GM21717 (cell line): ENCODE results near the gene ZFYVE28.

Source experiments
- ATAC-seq: cut with Tn5 transposase; IDR thresholded peaks from one replicate; pipeline ENCODE4 v1.9.1; 2021; ENCODE audit warnings: mild to moderate bottlenecking, moderate library complexity; ENCODE audit not compliant: unreplicated experiment

The ZFYVE28 gene

DNA sequence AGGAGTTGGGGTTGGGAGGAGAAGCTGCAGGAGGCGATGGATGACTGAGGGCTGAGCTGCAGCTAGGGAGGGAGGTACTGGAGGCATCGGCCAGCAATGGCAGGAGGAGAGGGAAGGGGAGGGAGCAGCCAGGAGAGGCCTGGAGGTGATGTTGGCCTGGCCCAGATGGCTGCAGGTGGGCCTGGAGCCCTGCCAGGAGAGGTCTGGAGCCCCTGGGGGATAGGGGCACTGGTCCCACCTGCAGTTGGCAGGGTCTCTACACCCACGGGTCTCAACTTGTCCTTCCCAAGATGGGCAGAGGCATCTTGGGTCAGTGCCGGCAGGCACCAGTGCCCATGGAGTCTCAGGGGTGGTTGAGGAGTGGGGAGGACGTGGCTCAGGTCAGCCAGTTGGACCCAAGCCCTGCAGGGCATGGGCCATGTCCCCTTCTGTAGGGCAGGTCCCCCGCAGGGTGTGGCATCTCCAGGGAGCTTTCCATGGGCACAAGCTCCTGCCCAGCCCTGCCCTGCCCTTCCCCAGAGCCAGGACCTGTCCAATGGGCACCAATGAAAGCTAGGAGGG is 153.9 kb downstream of the ZFYVE28 start:
- ATAC-seq, result no peak

GRCh38 chr4:2263926-2264321 is 154.5 kb downstream of the ZFYVE28 start:
- no peak for ATAC-seq

DNA sequence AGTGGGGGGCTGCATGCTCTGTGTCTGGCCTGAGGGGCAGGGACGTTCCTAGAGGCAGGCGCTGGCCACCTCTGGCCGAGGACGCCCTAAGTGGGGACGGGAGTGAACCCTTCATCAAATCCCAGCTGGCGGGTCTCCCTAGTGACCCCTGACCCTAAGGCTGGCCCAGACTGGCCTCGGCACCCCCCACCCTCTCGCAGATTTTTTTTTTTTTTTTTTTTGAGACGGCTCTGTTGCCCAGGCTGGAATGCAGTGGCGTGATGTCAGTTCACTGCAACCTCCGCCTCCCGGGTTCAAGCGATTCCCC is 155.5 kb downstream of the ZFYVE28 start:
- ATAC-seq, result no peak

GRCh38 chr4:2262145-2262943 is 156.1 kb downstream of the ZFYVE28 start:
- ATAC-seq, result peak; percentile 89

DNA sequence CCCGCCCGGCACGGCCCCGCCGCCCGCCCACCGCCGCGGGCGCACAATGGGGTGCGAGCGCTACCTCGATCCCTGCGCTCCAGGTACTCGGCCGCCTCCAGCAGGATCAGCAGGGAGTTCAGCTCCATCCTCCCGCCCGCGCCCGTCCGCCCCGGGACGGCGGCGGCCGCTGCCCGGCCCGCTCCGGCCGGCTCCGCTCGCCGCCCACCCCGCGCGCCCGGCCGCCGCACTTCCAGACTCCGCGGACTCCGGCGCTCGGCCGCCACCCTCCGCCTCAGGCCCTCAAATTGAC is 156.6 kb downstream of the ZFYVE28 start, which contains the start of gene MXD4:
Gene MXD4 (minus strand): TSS at position 257 of the 292 bp plus-strand sequence. CDS start 129 bp downstream, at position 128.
- ATAC-seq, result peak; percentile 4

DNA sequence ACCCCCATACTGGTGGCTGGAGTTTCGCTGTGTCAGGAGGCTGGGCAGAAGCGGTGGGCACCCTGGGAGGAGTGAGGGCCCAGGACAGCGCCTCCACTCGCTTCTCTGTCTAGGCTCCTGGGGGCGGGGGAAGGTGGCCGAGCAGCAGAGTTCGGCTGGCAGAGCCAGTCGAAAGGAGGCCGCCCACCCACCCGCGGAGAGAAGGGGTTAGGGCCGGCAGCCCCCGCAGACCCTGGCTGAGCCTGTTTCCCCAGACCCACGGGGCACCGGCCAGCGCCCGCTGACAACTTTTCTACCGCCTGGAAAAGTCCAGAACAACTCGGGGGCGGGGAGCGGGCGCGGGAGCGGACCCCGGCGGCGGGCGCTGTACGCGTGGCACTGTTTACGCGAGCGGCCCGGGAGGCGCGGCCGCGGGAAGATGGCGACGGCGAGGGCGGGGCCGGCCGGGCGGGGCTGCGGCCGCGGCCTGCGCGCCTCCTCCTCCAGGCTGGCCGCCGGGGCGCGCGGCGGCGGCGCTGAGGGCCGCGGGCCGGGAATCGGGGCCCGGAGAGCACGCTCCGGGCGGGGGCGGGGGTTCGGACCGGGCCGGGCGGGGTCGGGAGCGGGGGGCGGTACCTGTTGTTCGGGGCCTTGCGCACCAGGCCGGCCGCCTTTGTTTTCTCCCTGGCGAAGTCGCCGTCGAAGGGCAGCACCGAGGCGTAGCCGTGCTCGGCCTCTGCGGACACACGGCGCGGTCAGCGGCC is 157.2 kb downstream of the ZFYVE28 start:
- peak; percentile 28 for ATAC-seq

- ATAC-seq, result no peak
Measured at GRCh38 chr4:2260344-2261109, 157.9 kb downstream of the ZFYVE28 start.

GRCh38 chr4:2259541-2260343 is 158.7 kb downstream of the ZFYVE28 start:
- no peak for ATAC-seq

GRCh38 chr4:2259036-2259540 is 159.4 kb downstream of the ZFYVE28 start:
- no peak for ATAC-seq

DNA sequence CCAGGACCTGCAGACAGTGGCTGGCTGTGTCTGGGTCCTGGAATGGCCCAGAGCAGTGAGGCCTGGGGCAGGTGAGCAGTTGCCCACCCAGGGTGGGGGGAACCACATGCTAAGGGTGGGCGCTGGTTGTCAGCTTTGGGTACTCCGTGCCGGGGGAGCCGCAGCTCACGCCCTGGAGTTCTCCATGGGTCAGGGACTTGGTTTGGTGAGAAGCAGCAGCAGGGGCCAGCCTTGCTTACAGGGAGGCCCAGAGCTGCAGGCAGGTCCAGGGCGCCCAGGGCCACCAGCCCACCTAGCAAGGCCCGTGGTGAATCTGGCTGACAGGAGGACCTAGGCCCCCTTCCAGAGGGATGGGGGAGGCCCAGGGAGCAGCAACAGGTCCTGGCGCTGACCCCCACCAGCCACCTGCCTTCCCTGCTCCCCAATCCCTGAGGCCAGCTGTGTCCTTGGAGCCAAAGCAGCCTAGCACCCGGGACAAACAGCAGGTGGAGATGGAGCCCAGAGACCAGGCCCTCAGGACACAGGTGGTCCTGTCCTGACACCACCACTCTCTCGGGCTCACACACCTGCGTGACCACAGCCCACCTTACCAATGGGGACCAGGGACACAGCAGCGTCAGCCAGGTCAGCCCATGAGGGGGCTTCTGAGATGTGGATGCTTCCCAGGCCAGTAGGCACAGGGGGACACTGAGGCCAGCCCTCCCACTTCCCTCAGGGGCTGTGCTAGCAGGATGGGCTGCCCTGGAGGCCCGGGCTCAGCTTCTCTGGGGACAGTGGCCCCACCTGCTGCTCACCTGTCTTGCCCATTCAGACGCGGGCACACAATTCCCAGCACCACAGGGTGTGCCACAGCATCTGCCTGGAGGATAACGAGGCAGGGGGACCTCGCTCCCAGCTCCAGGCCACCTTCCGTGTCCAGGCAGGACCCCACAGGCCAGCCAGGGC is 160.1 kb downstream of the ZFYVE28 start:
- no peak for ATAC-seq

DNA sequence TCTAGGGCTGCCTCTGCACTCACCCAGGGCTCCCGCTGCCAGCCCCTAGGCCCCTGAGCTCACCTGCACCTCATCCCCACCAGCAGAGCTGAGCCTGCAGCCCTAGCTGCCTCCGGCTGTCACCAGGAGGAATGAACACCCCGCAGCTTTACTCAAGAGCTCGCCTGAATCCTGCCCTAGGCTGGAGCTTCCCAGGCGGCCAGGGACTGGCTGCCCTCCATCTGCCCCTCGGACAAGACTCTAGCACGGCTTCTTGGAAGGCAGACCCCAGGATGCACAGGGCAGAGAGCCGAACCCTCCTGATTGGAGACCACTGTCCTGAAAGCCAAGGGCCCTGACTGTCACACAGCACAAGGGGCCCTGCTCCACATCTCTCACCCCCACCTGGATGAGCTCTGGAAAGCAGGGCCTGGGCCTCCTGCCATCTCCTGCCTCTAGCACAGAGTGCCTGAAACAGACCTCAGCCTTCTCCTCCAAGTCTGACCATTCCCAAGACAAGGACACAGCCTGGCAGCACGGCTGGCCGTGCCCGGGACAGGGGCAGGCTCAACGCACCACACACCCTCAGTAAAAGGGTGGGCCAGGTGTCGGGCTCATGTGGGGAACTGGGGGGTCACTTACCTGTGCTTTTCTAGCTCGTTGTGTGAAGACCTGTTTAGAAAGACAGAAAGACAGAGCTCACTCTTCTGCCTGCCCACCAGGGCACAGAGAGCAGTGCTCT is 160.9 kb downstream of the ZFYVE28 start:
- ATAC-seq, result no peak

- ATAC-seq, result no peak
Measured at GRCh38 chr4:2256781-2257191, 161.7 kb downstream of the ZFYVE28 start.

- ATAC-seq, result no peak
Measured at GRCh38 chr4:2256156-2256731, 162.2 kb downstream of the ZFYVE28 start.

DNA sequence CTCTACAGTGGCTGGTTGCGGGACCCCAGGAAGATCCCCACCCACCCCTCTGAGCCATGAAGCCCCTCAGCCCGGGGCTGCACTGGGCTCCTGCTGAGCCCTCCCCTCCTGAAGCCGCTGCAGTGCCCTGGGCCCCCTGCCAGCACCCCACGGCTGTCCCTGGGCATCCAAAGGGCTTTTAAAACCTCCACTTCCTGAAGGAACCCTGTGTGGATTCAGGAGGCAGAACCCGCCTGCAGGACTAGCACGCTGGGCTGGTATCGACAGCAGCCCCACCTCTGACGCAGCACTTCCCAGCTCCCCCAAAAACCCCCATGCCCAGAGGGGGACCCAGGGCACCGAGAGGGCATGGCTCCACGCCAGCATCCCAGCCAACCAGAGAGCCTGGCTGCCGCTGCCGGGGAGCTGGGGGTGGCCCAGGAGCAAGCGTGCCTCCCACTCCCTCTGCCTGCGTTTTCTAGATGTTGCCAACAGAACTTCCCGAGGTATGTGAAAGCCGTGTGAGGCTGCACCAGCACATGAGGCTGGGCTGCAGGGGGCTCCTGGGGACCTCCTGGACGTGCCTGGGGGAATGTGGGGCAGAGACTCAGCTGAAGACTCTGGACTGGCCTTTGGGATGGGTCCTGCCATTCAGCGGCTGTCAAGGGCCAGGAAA is 162.8 kb downstream of the ZFYVE28 start:
- no peak for ATAC-seq

DNA sequence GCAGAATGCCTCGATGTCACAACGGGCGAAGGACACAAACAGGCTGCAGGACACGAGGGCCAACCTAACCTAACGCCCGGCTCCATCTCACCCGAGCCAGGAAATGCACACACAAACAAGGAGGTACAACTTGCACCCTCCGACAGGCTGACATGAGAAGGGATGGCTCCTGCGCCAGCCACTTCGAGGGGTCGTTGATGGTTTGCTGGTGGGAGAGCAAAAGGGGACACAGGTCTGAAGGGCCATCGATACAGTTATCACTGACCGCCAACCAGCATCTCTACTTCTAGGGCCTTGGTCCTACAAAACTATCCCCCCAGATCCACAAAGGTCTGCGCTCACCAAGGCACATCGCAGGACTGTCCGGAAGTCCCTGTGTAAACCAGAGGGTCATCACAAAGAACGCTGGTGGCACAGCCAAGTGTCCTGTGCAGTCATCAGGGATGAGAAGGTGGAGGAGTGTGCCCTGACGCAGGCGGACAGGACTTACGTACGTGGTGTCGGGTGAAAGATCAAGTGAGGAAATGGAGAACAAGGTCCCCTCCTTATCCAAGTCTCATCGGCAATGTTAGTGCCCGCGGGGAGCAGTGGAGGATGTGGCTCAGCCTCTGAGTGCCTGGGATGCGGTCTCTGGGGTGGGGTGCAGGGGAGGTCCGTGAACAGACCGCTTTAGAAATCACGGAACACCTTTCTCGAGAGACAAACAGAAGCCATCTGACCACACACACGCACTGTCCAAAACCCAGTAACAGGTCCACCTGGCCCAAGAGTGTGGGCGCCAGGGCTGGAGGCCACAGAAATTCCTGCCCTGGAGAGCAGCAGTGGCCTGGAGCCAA is 163.6 kb downstream of the ZFYVE28 start:
- ATAC-seq, result no peak

DNA sequence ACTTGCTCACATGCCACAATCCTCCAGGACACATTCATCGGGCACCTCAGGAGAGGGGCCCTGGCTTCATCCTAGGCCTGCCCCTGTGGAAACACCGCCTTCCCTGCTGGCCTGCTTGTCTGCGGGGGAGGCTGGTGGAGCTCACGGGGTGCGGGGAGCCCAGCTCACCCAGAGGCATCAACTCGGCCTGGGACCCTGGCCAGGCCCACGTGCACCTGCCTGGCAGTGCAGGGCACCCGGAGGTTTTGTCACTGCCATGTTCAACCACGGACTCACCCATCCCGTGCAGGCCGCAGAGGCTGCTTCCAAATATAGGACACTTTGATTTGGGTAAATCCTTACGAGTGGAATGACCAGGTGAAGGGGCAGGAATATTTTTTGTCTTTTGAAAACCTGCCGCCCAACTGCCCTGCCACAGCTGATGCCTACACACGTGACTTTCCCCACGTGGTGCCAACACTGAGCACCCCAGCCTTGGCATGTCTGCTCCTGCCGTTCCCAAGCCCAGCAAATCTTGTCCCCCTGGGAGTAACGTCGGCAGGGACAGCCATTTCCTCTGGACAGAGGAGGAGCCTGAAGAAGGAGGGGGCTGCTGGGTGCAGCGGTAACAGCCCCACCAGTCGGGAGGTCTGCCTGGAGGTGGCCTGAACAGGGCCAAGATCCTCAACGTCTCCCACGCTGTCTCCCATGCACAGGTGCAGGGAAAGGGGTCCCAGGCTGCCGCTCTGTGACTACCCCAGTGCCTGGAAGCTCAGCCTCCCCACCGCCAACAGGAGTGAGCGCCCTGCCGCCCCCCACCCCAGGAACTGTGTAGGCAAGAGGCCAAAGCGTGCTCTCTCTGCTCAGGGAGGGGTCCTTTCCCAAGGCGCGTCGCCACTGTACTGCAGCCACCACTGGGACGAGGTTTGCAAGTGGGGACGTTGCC is 165.0 kb downstream of the ZFYVE28 start:
- no peak for ATAC-seq
